Peyer's patch (tissue), 4 donors: ENCODE data around the gene KRTAP5-6. TPM values are rescaled to one million over a fixed set of nuclear protein-coding genes. Genes with fewer than 3 reads are reported as not detected.

Experiments used
- DNase-seq, 3 donors: peaks; one replicate each; pipeline ENCODE4 v3.0.0-alpha.2; 2017 to 2019
- H3K27ac ChIP-seq, 4 donors: fragments of 200-600 bp; sonication (generic); one replicate each; pipeline ENCODE4 v1.5.1; 2016 to 2019
- H3K27me3 ChIP-seq, 2 donors: fragments of 200-600 bp; sonication (generic); one replicate each; pipeline ENCODE4 v1.5.1; 2019
- H3K36me3 ChIP-seq, 3 donors: fragments of 200-600 bp; sonication (generic); one replicate each; pipeline ENCODE4 v1.5.1; 2016 to 2019
- H3K4me1 ChIP-seq, 4 donors: fragments of 200-600 bp; sonication (generic); one replicate each; pipeline ENCODE4 v1.5.1; 2016 to 2019
- H3K4me3 ChIP-seq, 4 donors: fragments of 200-600 bp; sonication (generic); 1 replicate in 3 of 4; 2 replicates in 1 of 4; pipeline ENCODE4 v1.5.1; 2016 to 2019; ENCODE audit warnings: mild to moderate bottlenecking in 1 of 4
- H3K9me3 ChIP-seq, 4 donors: fragments of 200-600 bp; sonication (generic); one replicate each; pipeline ENCODE4 v1.5.1; 2016 to 2019; ENCODE audit warnings: mild to moderate bottlenecking in 1 of 4
- POLR2A ChIP-seq, 2 donors: fragments of 450-650 bp; IDR thresholded peaks; one replicate each; pipeline ENCODE4 v1.5.1; 2017; ENCODE audit warnings: antibody characterized with exemption in 2 of 2, mild to moderate bottlenecking in 2 of 2, moderate library complexity in 2 of 2
- total RNA-seq, 4 donors: library from RNA; depleted of rRNA; stranded (reverse); fragments of >200 nt; gene quantifications; one replicate each; pipeline ENCODE4 v1.1.0, GENCODE V29; 2016
- TF ChIP-seq, protein P1 (sequence below), 6 experiments: fragments of 450-650 bp in 4 of 6; fragments of 200-600 bp in 2 of 6; sonication (generic) in 1 of 6; IDR thresholded peaks; one replicate each; pipeline ENCODE4 v1.5.1; 2017 to 2019; ENCODE audit warnings: antibody characterized with exemption in 6 of 6, mild to moderate bottlenecking in 3 of 6, moderate library complexity in 1 of 6

The KRTAP5-6 gene
- total RNA-seq, 4 donors from 2014 or later: not detected

DNA sequence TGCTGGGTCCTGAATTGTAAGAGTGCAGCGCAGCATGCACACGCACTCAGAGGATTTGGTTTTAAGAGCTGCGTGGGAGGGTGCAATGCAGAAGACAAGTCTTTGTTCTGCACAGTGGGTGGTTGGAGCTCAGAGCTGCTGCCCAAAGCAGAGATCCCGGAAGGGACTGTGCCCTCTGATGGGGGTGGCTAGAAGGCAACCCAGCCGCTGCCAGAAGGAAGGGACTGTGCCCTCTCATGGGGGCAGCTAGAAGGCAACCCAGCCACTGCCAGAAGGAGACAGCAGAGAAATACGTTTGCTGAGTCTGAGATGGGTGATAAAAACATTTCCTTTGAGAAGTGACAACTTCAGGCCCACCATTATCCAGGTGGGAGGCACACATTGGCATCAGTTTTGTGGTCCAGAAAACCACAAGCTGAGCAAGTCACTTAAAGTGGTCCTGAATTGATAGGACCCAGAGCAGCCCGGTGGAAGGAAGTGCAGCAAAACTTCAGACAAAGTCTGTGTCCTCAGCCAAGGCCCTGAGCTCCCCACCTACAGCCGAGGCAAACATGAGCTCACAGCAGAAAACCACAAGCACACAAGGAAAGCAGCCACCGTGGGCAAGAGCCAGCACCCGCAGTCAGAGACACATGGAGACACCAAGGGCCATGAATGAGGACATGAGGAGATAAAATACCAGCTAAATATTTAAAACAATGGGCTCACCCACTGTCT lies 4.3 kb downstream of the KRTAP5-6 start:
- TF ChIP-seq, protein P1, sequence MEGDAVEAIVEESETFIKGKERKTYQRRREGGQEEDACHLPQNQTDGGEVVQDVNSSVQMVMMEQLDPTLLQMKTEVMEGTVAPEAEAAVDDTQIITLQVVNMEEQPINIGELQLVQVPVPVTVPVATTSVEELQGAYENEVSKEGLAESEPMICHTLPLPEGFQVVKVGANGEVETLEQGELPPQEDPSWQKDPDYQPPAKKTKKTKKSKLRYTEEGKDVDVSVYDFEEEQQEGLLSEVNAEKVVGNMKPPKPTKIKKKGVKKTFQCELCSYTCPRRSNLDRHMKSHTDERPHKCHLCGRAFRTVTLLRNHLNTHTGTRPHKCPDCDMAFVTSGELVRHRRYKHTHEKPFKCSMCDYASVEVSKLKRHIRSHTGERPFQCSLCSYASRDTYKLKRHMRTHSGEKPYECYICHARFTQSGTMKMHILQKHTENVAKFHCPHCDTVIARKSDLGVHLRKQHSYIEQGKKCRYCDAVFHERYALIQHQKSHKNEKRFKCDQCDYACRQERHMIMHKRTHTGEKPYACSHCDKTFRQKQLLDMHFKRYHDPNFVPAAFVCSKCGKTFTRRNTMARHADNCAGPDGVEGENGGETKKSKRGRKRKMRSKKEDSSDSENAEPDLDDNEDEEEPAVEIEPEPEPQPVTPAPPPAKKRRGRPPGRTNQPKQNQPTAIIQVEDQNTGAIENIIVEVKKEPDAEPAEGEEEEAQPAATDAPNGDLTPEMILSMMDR (IDR thresholded peaks at IDR 0.05): no peak
- no peak for TF ChIP-seq POLR2A (IDR thresholded peaks at IDR 0.05)
- no peaks in the 10 kb centered on the region for H3K27me3 ChIP-seq
- H3K36me3 ChIP-seq: no peaks in the 10 kb centered on the region
- H3K4me1 ChIP-seq: no peaks in the 10 kb centered on the region
- peak in 1 of 3 donors; percentile 38 for DNase-seq
- H3K4me3 ChIP-seq: no peak overlapping the region
- H3K9me3 ChIP-seq: no peaks in the 10 kb centered on the region
- no peak overlapping the region for H3K27ac ChIP-seq

DNA sequence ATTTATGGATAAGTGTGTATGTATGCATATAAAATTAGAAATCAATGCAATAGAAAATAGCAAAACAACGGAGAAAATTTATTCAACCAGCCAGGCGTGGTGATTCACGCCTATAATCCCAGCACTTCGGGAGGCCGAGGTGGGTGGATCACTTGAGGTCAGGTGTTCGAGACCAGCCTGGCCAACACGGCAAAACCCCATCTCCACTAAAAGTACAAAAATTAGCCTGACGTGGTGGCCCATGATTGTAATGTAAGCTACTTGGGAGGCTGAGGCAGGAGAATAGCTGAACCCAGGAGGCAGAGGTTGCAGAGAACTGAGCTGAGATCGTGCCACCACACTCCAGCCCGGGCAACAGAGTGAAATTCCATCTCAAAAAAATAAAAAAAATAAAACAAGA lies 5.5 kb downstream of the KRTAP5-6 start:
- no peak overlapping the region for H3K27ac ChIP-seq
- peak in 1 of 3 donors; percentile 21 for DNase-seq
- H3K9me3 ChIP-seq: no peaks in the 10 kb centered on the region
- no peak overlapping the region for H3K4me3 ChIP-seq
- TF ChIP-seq, protein P1 (IDR thresholded peaks at IDR 0.05): no peak
- no peak for TF ChIP-seq POLR2A (IDR thresholded peaks at IDR 0.05)
- no peaks in the 10 kb centered on the region for H3K27me3 ChIP-seq
- H3K4me1 ChIP-seq: no peaks in the 10 kb centered on the region
- no peaks in the 10 kb centered on the region for H3K36me3 ChIP-seq

DNA sequence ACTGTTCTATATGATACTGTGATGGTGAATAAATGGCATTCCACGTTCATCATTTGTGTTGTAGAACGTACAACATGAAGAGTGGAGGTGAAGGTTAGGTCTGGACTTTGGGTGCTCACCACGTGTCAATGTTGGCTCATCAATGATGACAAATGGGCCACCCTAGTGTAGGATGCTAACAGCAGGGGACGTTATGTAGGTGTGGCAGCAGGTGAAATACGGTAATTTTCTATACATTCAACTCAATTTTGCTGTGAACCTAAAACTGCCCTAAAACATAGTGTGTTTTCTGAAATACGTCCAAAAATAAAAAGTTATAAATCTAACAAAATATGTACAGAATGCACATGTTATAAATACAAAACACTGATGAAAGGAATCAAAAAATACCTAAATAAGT lies 6.2 kb downstream of the KRTAP5-6 start:
- Histone ChIP-seq H3K27me3 (no peaks in the 10 kb centered on the region), H3K36me3 (no peaks in the 10 kb centered on the region), H3K27ac (no peak overlapping the region), H3K4me1 (no peaks in the 10 kb centered on the region), H3K4me3 (no peak overlapping the region), H3K9me3 (no peaks in the 10 kb centered on the region)
- DNase-seq: peak in 1 of 3 donors; percentile 23
- TF ChIP-seq, protein P1 (IDR thresholded peaks at IDR 0.05): no peak

DNA sequence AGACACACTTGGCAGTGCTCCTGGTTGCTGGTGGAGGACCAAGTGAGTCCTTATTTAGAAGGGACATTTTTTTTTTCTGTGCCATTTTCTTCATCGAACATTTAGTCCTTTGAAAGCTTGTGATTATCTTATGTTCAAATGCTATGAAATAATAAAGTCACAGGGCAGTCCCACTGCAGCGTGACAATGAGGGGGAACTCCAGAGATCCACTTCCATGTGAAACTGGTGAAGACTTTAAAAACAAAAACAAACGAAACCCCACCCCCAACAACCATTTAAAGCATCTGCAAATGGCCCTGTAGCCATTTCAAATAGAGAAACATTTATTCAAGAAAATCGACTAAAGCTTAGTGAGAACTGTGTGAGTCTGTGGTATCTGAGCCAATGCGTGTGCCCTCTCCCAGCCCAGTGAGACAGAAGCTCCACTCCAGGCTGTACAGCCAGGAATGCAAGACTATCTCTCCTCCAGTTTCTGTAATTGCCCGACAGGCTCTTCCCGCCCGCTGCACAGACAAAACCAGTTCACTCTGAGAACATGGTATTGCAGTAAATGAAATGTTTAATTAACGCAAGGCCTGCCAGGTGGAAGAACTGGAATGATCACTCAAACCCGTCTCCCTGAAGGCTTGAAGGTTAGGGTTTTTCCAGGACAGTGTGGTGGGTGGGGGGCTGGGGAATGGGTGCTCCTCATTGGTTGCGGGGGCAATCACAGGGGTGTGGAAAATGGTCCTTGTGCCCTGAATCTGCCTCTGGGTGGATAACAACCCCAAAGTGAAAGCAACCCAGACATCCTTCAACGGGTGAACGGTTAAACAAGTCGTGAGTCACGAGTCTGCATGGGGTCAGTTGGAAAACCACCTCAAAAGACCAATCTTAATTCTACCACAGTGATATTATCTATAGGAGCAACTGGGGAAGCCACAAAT lies 8.4 kb downstream of the KRTAP5-6 start:
- Histone ChIP-seq H3K4me1 (no peaks in the 10 kb centered on the region), H3K27ac (peak overlapping the region in 1 of 4 donors; percentile 49), H3K4me3 (no peak overlapping the region), H3K9me3 (no peaks in the 10 kb centered on the region), H3K36me3 (no peaks in the 10 kb centered on the region), H3K27me3 (no peaks in the 10 kb centered on the region)
- DNase-seq: peak in 1 of 3 donors; percentile 43
- TF ChIP-seq, protein P1 (IDR thresholded peaks at IDR 0.05): no peak
- TF ChIP-seq POLR2A (IDR thresholded peaks at IDR 0.05): no peak

DNA sequence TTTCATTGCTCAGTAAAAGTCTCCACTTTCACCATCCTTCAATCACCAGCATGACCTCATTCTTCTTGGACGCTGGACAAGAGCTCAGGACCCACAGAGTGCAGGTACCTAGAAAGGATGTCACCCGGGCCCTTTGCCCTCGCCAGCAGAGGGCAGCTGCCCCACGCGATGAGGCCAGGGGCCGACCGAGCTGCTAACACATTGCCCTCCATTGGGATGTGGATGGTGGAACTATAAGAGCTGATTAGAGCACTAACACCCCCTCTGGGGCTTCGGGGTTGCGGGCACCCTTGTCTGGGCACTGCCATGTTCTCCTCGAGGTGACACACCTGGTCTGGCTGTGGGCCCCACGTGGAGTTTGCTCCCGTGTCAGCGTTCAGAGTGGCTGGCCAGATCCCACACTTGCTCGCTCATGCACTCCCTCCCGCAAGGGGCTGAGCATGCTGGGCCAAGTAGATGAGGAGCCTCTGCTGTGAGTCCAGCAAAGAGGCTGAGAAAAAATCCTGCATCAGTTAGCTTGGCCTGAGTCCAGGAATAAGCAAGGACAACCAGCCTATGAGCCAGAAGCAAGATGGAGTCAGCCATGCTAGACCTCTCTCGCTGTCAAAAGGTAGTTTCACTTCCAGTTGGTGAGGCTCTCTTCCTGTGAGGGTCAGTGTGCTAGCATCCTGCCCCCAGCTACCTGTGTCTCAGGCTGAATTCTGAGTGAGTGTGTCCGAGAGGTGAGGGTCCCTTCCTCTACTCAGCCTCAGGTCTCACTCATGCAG lies 9.8 kb downstream of the KRTAP5-6 start:
- peak in 1 of 3 donors; percentile 58 for DNase-seq
- no peaks in the 10 kb centered on the region for H3K27me3 ChIP-seq
- no peak overlapping the region for H3K4me3 ChIP-seq
- no peaks in the 10 kb centered on the region for H3K36me3 ChIP-seq
- TF ChIP-seq, protein P1 (IDR thresholded peaks at IDR 0.05): peak in 3 of 6 experiments; percentile 22 to 36 (median 26)
- TF ChIP-seq POLR2A (IDR thresholded peaks at IDR 0.05): no peak
- H3K4me1 ChIP-seq: no peaks in the 10 kb centered on the region
- H3K9me3 ChIP-seq: no peaks in the 10 kb centered on the region
- no peak overlapping the region for H3K27ac ChIP-seq
